ENCODE results near the gene CHST12. TPM values are rescaled to one million over a fixed set of nuclear protein-coding genes. Genes with fewer than 3 reads are reported as not detected.
A peak's percentile ranks its signal among the peaks of the same experiment; 100 is the strongest.

Gene CHST12
- total and polyA plus RNA-seq, 2 of the 4 experiments (the other 2 are of a cell fraction) = 3.8 to 27.0 TPM

DNA sequence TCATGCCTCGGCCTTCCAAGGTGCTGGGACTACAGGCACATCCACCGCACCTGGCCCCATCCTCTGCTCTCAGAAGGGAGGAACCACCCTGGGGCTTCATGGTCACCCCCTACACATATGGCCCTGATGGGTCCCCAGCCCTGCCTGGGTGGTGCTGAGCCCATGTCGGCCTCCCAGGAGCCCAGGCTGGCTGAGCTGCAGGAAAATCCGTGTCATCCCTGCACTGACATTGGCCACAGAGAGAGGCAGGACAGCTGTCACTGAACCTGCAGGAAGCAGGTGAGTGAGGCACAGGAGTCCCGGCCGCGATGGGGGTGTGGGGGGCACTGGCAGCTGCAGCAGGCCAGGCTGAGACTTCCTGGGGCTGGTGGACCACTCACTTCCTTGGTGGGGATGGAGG lies 64.8 kb downstream of the CHST12 start:
- DNase-seq = no peak
- H3K4me2 ChIP-seq (ENCODE audit: low read depth, low read length) = no peak overlapping the region

More for the DNA sequence above, 64.8 kb downstream of the CHST12 start:
- H2BK15ac ChIP-seq (ENCODE audit: low read depth, low read length) = no peak overlapping the region
- H3K23ac ChIP-seq (ENCODE audit: low read depth, low read length) = no peak overlapping the region
- POLR2A ChIA-PET (ENCODE audit: unreplicated experiment) = no interaction called here
- no peak overlapping the region for H4K91ac ChIP-seq (ENCODE audit: insufficient read depth, low read depth, low read length)
- CTCF ChIA-PET = interaction anchor here (0.5 to 2.6 kb wide), 12 partner anchors 8 to 185 kb away, joined by 3 to 20 read pairs (median 4); no protein-coding TSS in a partner anchor
- H4K5ac ChIP-seq (ENCODE audit: low read depth, low read length) = no peak overlapping the region
- no peak overlapping the region for H4K8ac ChIP-seq (ENCODE audit: low read depth in 2 of 2, low read length in 2 of 2)
- no peaks in the 10 kb centered on the region for H3K9me1 ChIP-seq (ENCODE audit: insufficient read depth, low read length)
- no peak overlapping the region for H2AFZ ChIP-seq (replicated peaks; ENCODE audit: low read length, poor library complexity)
- H3K4me3 ChIP-seq (ENCODE audit: insufficient read depth, low read depth, low read length) = no peak overlapping the region
- no peak overlapping the region for H3K9ac ChIP-seq (ENCODE audit: low read depth, low read length)
- H3K4me1 ChIP-seq (ENCODE audit: control insufficient read depth, insufficient read depth, low read length) = peaks cover 6% of the 10 kb centered on the region; the same call in 1 of the 2 replicates
- 62% methylated on average over 3 of the region's 7 CpGs; no CpG with 5 or more reads in 1 of the 2 experiments for WGBS, 2 experiments (ENCODE audit: extremely low coverage in 2 of 2, insufficient read length in 1 of 2)
- in situ Hi-C loops (cut with MboI; ENCODE audit: low sequenced_read_pairs) (no loop called here), intact Hi-C loops (cut with micrococcal nuclease) (loop anchor here (2.0 to 5.0 kb wide), 2 partner anchors 17 to 221 kb away; no protein-coding TSS in a partner anchor), dilution Hi-C loops (cut with HindIII; ENCODE audit: low sequenced_read_pairs, unreplicated experiment) (no loop called here)
- no TSS peak for BruUV-seq (replicated peaks)
- no peaks in the 10 kb centered on the region for H3K79me1 ChIP-seq (ENCODE audit: low read depth in 1 of 2, low read length in 2 of 2)
- no peak overlapping the region for H2BK5ac ChIP-seq (ENCODE audit: low read depth, low read length, poor library complexity, severe bottlenecking)
- no peak overlapping the region for H2BK120ac ChIP-seq (ENCODE audit: low read depth, low read length)
- TF ChIP-seq BHLHE40 (IDR thresholded peaks at IDR 0.05; ENCODE audit: low read depth, low read length) (no peak), MAZ (IDR thresholded peaks at IDR 0.05; ENCODE audit: borderline replicate concordance, low read depth, low read length) (no peak), SMC3 (IDR thresholded peaks at IDR 0.05; ENCODE audit: low read depth, low read length) (no peak), RFX5 (IDR thresholded peaks at IDR 0.05; ENCODE audit: low read depth, low read length) (no peak), CHD1 (IDR thresholded peaks at IDR 0.05; ENCODE audit: low read depth, low read length) (no peak), MXI1 (IDR thresholded peaks at IDR 0.05; ENCODE audit: borderline replicate concordance, low read depth, low read length) (no peak), POLR2A (IDR thresholded peaks at IDR 0.05; ENCODE audit: low read depth, low read length) (no peak), RCOR1 (IDR thresholded peaks at IDR 0.05; ENCODE audit: insufficient replicate concordance, low read length) (no peak), ELK1 (IDR thresholded peaks at IDR 0.05; ENCODE audit: borderline replicate concordance, low read depth, low read length) (no peak), RAD21 (IDR thresholded peaks at IDR 0.05; ENCODE audit: low read length) (no peak), NFE2L2 (IDR thresholded peaks at IDR 0.05; ENCODE audit: low read depth, low read length) (no peak), CEBPB (IDR thresholded peaks at IDR 0.05; ENCODE audit: low read depth, low read length) (no peak), FOS (IDR thresholded peaks at IDR 0.05; ENCODE audit: low read depth, low read length) (no peak), MAFK (IDR thresholded peaks at IDR 0.05; ENCODE audit: low read depth, low read length) (no peak)
- TF ChIP-seq, protein P1, sequence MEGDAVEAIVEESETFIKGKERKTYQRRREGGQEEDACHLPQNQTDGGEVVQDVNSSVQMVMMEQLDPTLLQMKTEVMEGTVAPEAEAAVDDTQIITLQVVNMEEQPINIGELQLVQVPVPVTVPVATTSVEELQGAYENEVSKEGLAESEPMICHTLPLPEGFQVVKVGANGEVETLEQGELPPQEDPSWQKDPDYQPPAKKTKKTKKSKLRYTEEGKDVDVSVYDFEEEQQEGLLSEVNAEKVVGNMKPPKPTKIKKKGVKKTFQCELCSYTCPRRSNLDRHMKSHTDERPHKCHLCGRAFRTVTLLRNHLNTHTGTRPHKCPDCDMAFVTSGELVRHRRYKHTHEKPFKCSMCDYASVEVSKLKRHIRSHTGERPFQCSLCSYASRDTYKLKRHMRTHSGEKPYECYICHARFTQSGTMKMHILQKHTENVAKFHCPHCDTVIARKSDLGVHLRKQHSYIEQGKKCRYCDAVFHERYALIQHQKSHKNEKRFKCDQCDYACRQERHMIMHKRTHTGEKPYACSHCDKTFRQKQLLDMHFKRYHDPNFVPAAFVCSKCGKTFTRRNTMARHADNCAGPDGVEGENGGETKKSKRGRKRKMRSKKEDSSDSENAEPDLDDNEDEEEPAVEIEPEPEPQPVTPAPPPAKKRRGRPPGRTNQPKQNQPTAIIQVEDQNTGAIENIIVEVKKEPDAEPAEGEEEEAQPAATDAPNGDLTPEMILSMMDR (conservative IDR thresholded peaks at IDR 0.05; ENCODE audit: low read depth, low read length) = no peak
- TF ChIP-seq, protein P2, sequence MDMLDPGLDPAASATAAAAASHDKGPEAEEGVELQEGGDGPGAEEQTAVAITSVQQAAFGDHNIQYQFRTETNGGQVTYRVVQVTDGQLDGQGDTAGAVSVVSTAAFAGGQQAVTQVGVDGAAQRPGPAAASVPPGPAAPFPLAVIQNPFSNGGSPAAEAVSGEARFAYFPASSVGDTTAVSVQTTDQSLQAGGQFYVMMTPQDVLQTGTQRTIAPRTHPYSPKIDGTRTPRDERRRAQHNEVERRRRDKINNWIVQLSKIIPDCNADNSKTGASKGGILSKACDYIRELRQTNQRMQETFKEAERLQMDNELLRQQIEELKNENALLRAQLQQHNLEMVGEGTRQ (IDR thresholded peaks at IDR 0.05; ENCODE audit: low read depth, low read length) = no peak
- no peak overlapping the region for H3K18ac ChIP-seq (ENCODE audit: low read depth, low read length)
- H2AK5ac ChIP-seq (ENCODE audit: low read depth, low read length) = no peak overlapping the region
- no peaks in the 10 kb centered on the region for H3K36me3 ChIP-seq (ENCODE audit: control insufficient read depth, insufficient read depth, low read length)
- H3K4ac ChIP-seq (ENCODE audit: low read depth, low read length) = no peak overlapping the region
- no peak overlapping the region for H3K27ac ChIP-seq (ENCODE audit: insufficient read depth, low read length)
- no peaks in the 10 kb centered on the region for H4K20me1 ChIP-seq (ENCODE audit: insufficient read depth, low read length)
- no peak overlapping the region for H3K14ac ChIP-seq (replicated peaks; ENCODE audit: low read depth, low read length)
- H2AK9ac ChIP-seq (replicated peaks; ENCODE audit: low read depth, low read length, poor library complexity) = peak overlapping the region; percentile 58
- no peak for ATAC-seq (ENCODE audit: low read depth)
- no peak overlapping the region for H2BK20ac ChIP-seq (ENCODE audit: low read depth, low read length)
- no peak overlapping the region for H3K56ac ChIP-seq (ENCODE audit: extremely low read depth, insufficient read depth, low read length)
- peaks cover 3% of the 10 kb centered on the region for H3K9me3 ChIP-seq (ENCODE audit: control insufficient read depth, insufficient read depth, low read length)
- peaks cover 3% of the 10 kb centered on the region; the same call in 1 of the 2 replicates for H3K27me3 ChIP-seq (ENCODE audit: control insufficient read depth, insufficient read depth, low read length)

Measured in IMR-90 (cell line).